GM18502 (cell line): Measurements from ENCODE around the gene ASPG.

Experiments
- ATAC-seq: cut with Tn5 transposase; IDR thresholded peaks from one replicate; pipeline ENCODE4 v1.9.1; 2021; ENCODE audit warnings: mild to moderate bottlenecking; ENCODE audit not compliant: unreplicated experiment, poor library complexity

ASPG gene

DNA sequence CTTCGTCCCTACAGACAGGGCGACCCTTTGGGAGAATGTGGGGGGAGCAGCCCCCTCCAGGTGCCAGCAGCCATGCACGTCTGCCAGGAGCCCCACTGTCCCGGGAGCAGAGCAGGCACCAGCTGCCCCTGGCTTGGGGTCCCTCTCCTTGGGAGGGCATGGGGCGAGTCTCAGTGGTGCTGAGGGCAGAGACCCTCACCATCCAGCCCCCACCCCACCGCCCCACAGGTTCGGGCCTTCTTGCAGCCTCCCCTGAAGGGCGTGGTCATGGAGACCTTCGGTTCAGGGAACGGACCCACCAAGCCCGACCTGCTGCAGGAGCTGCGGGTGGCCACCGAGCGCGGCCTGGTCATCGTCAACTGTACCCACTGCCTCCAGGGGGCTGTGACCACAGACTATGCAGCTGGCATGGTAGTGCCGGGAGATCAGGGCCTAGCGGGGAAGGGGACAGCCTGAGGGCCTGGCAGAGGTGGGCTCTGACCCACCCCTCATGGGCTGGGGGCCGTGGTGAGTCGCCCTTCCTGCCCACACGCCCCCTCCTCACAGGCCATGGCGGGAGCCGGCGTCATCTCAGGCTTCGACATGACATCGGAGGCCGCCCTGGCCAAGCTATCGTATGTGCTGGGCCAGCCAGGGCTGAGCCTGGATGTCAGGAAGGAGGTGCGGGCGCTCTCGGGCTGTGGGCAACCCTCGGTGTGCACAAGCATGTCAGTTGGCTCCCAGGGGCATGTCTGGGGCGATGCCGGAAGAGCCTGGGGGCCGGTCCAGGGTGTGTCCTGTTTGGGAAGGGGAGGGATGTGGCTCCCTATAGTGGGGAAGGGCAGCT lies 18.8 kb downstream of the ASPG start:
- ATAC-seq: no peak

DNA sequence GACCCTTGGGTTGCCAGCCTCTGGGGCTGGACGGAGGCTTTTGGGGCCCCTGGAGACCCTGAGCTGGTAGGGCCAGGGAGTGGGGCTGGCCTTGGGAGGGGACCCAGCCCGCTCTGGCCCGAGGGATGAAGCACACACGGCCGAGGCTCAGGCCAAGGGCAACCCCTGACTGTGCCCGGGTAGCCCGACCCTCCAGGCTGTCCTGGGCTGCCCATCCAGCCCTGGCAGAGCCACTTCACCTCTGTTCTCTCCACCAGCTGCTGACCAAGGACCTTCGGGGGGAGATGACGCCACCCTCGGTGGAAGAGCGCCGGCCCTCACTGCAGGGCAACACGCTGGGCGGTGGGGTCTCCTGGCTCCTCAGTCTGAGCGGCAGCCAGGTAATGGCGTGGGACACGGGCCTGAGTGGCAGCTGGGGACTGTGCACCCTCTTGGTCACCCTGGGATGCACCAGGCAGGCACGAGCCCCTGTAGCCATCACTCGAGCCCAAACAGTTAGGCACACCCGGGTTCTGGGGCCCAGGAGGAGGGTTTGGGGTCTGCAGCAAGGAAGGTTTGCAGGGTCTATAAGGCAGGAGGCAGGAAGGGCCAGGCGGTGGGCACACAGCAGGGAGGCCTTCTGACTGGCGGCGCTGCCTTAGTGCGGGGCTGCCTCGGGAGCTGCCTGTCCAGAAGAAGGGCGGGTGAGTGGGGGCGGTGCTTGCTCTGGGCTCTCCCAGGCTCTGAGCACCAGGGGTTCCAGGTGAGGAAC lies 19.7 kb downstream of the ASPG start:
- ATAC-seq: no peak

GRCh38 chr14:104105822-104106470 lies 20.4 kb downstream of the ASPG start:
- ATAC-seq: no peak

DNA sequence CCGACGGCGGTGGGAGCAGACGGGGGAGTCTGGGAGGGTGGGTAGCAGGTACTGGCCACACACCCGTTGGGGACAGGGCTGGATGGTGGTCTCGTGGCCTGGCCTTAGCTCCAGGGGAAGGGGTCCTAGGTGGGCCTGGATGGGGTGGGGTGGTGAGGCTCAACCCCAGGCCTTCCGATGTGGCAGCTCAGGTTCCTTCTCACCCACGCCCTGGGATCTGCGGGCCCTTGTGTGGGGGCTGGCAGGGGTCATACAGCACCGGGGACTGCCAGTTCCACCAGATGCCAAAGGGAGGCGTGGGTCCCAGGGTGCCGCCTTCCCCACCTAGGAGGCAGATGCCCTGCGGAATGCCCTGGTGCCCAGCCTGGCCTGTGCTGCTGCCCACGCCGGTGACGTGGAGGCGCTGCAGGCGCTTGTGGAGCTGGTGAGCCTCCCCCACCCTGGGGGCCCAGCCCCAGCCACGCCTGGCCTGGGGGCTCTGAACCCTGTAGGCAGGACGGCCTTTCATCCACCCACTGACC lies 21.0 kb downstream of the ASPG start:
- no peak for ATAC-seq

GRCh38 chr14:104107101-104107581 lies 21.6 kb downstream of the ASPG start:
- no peak for ATAC-seq

GRCh38 chr14:104107611-104108569 lies 22.4 kb downstream of the ASPG start:
- ATAC-seq: no peak

DNA sequence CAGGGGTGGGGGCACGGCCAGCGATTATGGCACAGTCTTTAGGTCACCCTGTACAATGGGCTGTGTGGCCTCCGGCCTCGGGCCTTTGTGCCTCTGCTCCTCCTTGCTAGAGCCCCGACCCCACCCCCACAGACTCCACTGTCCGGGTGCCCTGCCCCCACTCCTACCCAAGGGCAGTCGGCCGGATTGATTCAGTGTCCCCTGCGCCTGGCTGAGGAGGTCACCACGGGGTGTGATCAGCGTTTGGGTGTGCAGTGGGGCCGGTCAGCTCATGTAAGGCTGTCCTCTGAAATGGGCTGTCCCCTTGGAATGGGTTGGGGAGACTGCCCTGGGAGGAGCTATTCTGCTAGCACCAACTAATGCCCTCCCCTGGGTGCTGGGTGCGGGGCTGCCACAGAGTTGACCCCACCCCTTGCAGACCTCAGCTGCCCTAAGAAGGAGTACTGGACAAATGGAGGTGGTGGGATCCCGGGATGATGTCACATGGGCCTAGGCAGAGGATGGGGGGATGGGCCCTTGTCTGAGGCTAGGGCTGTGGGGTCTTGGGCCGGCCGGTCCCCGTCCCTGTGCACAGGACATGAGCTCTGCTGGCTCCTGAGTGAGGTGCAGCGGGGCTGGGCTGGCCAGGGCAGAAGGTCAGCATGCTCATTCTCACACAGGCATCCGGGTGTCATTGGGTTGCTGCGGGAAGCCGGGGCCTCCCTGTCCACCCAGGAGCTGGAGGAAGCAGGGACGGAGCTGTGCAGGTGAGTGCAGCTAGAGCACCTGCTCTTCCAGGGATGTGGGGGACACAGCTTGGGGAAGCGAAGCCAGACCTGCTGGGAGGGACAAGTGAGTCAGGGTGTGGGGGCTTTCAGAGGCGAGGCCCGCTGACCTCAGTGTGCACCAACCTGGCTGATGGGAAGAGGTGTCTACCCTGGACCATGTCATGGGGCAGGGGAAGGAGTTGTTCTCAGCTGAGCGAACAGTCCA lies 23.4 kb downstream of the ASPG start:
- ATAC-seq: no peak

- no peak for ATAC-seq
These were observed 24.3 kb downstream of the ASPG start for GRCh38 chr14:104109731-104110361.

GRCh38 chr14:104110491-104111209 lies 25.1 kb downstream of the ASPG start:
- ATAC-seq: no peak

DNA sequence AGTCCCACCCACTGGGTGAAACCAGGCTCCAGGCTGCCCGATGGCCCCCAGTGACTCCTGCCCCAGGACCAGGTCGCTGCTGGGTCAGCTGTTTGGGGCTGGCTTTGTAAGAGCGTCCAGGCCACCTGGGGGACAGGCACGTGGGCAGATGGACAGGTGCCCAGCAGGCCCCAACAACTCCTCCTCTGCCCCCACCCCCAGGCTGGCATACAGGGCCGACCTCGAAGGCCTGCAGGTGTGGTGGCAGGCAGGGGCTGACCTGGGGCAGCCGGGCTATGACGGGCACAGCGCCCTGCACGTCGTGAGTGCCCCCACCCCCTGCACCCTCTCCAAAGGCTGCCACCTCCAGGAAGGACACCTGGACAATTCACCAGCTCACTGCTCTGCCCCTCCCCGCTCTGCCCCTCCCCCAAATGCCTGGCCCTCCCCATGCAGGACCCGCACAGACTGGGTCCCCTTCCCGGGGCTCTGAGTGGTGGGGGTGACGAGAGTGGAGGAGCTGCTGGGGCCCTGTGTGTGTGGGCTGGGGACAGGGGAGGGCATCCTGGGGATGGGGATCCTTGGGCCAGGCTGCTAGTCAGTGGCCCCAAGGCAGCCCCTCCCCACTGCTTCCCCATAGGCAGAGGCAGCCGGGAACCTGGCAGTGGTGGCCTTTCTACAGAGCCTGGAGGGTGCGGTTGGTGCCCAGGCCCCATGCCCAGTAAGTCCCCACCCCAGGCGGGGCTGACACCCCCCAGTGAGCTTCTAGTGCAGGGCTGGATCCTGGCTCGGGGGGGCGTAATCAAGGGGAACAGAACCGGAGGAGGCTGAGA lies 26.0 kb downstream of the ASPG start:
- ATAC-seq: no peak

DNA sequence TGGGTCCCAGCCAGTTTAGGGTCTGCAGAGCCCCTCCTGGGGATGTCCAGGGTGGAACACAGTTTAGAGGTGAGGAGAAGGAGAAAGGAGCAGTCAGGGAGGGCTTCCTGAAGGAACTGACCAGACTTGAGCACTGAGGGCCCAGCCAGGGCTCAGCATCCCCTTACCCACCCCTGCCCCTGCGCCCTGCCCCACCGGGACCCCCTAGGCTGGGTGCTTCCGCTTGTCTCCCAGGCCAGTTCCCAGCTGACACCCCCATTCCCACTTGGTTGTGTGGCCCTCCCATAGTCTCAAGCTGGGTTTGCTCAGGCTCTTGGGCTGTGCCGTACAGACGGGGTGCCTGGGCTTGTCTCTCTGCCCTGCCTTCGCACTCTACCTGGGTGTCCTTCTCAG lies 26.6 kb downstream of the ASPG start:
- ATAC-seq: no peak

DNA sequence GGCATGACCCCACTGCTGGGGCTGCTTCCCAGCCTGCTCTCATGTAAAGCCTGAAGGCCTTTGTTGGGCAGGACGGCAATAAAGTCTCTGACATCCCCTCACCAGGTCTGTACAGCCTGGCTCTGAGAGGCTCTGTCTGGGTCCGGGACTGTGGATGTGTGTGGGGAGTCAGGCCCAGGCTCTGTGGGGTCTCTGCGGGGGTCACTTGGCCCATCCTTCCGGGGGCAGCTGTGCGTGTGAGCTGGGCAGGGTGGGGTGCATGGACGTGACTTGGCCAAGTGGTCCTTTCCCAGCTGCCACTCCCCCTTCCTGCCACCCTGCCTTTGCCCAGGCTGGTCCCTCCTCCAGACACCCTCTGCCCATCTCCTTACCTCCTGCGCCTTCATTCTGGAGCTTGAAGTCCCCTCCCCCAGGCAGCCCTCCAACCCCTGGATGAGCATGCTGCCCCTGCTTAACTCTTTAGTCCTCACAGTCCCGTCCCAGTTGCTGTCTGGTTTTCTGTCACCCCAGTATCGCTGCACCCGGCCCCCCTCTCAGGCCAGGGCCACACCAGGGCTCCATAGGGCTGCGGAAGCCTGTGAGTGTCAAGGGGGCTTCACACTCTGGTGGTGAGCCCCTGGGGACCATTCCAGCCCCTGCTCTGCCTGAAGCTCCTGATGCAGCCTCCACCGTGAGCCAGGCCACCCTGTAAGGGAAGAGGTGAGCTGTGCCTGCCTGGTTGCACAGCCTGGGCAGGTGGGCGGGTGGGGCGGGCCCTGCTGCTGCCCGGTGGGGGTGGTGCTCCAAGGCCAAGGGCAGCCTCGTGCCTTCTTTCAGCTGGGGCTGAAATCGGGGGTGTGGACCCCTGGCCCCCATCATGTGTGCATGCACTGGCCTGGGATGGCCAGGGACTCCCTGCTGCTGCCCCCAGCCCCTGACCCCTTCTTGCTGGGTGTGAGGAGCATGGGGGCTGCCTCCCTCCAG lies 27.4 kb downstream of the ASPG start:
- no peak for ATAC-seq

- no peak for ATAC-seq
These were observed 28.3 kb downstream of the ASPG start for GRCh38 chr14:104113631-104114420.

DNA sequence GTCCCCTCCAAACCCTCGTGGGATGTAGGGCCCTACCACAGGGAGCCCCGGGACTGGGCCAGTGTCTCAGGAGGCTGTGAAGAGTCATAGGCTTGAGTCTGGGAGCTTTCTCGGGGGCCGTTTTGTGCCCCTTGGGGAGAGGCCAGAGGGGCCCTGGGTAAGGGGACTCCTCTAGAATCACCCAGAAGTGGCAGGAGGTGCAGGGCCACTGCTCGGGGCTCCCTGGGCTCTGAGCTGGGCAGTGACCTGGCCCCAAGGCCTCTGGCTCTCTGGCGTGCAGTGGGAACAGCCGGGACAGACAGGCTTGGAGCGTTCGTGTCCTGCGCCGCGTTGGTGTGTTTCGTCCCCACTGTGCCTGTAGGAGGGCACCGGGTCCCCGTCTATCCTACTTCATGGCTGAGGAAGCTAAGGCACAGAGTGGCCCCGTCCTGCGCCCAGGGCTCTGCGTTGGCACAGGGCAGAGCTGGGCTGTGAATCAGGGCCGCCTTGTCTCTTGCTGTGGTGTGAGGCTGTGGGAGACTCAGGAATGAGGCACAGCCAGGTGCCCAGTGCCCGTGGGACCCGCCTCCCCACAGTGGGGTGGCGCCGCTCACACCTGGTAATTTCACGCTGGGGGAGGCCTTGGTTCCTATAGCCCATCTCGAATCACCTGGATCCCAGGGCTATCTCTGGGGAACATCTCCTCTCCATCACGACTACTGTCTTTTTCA lies 29.1 kb downstream of the ASPG start:
- no peak for ATAC-seq
